SK-MEL-5 (cell line): Measurements from ENCODE around the gene MEIOC. TPM values are rescaled to one million over a fixed set of nuclear protein-coding genes. Genes with fewer than 3 reads are reported as not detected.
A peak's percentile ranks its signal among the peaks of the same experiment; 100 is the strongest.
"Not testable (repeated sequence)": the region's sequence is repeated elsewhere in the genome, so short reads cannot be mapped to it uniquely, and the experiment has no call there.

Source experiments
- DNase-seq: peaks from one replicate; pipeline ENCODE4 v3.0.0-alpha.2; 2016; ENCODE audit warnings: low read depth, low spot score
- in situ Hi-C: cut with HindIII; loops from 2 replicates; pipeline ENCODE4 v1.10.0; 2016; ENCODE audit warnings: low sequenced_read_pairs, high pct_unique_total_duplicates, low pct_unique_long_range_greater_than_20kb
- small RNA-seq, 2 experiments: library from RNA; depleted of rRNA; stranded (forward); fragments of <200 nt; gene quantifications; one replicate each; pipeline ENCODE3, GENCODE V24; 2014
- total RNA-seq: library from RNA; depleted of rRNA; stranded (reverse); fragments of >200 nt; shearing (Covaris generic); gene quantifications from 2 replicates; pipeline ENCODE4 v1.2.3, GENCODE V29; 2014; rRNA removed

Gene MEIOC
- total RNA-seq, 1 experiment from 2014 or later = 0.16 TPM

DNA sequence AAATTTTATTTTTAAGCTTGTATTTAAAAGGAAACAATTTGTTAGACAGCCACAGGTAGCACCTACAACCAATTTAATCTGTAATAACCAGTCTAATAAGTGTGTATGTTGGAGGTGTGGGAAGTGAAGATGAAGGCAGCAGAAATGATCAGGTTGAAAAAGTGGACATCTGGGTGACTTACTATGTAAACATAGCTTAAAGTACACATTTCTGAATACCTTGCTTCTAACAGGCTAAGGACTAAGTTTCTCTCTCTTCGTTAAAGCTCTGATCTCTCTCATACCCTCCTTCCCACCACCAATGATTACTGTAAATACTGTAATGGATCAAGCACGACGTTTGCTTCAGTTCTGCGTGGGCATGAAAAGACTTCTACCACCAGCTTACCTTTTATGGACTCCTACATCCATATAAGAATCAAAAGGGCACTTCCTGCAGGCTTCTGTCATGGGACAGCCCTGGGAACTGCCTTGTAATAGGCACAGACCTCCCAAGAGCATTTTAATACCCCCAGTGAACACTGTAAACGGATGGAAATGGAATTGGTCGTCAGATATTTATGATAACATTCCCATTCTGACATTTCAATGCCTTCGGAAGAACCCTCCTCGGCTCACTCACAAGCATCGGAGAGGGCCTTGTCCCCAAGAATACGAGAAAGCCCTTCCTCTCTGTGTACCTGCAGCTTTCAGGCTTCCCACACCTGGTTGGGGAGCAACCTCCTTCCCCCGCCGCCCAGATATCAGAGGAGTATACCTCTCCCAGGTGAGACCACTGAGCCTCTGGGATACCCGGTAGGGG is 32.6 kb downstream of the MEIOC start:
- DNase-seq = peak; percentile 4
- in situ Hi-C loops = no loop called here

DNA sequence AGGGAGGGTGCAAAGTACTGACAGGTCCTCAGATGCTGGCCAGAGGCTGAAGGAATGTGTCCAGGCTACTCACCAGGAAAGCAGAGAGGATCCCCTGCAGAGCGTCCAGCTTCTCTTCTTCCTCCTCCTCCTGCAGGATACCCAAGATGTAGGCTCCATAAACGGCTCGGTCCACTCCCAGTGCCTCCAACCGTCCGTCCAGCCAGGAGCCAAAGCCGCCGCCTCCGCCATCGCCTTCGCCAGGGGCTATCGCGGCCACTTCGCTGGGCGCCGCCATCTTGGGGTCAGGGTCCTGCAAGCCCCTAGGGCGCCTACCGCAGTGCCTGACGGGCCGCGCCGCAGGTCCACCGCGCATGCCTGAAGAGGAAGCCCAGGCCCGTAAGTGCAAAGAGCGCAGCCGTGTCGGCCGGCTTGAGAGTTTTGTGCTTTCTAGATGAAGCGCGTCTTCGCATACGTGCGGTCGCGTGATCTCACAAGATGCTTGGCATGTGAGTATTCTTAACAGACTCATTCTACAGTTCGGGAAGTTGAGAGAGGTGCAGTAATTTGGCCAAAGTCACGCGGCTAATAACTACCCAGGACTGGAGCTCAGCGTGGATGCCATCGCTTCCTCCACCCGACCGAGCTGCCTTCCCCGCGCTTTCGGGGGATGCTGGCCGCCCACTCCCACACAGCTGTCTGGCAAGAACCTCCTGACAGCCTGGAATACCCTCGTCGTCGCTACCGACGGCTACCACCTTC is 33.4 kb downstream of the MEIOC start, which contains the start of gene CCDC43:
Gene CCDC43 (minus strand): TSS at position 300 of the 741 bp plus-strand sequence. CDS start 23 bp downstream, at position 277.
- DNase-seq = peak; percentile 99
- in situ Hi-C loops = no loop called here

DNA sequence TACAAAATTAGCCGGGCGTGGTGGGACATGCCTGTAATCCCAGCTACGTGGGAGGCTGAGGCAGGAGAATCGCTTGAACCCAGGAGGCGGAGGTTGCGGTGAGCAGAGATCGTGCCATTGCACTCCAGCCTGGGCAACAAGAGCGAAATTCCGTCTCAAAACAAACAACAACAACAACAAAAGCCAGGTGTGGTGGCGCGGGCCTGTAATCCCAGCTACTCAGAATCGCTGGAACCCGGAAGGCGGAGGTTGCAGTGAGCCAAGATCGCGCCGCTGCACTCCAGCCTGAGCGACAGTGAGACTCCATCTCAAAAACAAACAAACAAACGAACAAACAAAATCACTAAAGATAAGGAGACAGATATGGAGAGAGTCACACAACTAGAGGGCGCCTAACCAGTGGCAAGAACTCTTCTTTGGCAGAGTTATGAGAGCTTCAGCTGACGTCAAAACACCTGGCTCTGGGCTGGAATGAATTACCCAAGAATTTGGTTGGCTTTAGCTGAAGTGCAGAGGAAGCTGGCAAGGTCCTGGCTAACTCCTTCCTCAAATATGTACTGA is 34.6 kb downstream of the MEIOC start:
- peak; percentile 67 for DNase-seq
- in situ Hi-C loops = not testable (repeated sequence)

DNA sequence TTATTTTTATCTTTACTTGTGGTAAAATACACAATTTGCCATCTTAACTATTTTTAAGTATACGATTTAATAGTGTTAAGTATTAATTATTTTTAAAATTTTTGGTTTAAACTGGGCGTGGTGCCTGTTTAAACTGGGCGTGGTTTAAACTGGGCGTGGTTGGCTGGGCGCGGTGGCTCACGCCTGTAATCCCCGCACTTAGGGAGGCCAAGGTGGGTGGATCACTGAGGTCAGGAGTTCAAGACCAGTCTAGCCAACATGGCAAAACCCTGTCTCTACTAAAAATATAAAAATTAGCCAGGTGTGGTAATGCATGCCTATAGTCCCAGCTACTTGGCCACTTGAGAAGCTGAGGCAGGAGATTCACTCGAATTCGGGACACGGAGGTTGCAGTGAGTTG is 37.3 kb downstream of the MEIOC start:
- DNase-seq = no peak
- in situ Hi-C loops = no loop called here

DNA sequence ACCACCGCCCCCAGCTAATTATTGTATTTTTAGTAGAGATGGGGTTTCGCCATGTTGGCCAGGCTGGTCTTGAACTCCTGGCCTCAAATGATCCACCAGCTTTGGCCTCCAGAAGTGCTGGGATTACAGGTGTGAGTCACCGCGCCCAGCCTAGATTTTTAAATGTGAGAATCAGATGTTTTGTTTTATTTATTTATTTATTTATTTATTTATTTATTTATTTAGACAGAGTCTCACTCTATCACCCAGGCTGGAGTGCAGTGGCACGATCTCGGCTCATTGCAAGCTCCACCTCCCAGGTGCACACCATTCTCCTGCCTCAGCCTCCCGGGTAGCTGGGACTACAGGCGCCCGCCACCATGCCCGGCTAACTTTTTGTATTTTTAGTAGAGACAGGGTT is 44.0 kb downstream of the MEIOC start:
- DNase-seq, in situ Hi-C loops: not testable (repeated sequence)

DNA sequence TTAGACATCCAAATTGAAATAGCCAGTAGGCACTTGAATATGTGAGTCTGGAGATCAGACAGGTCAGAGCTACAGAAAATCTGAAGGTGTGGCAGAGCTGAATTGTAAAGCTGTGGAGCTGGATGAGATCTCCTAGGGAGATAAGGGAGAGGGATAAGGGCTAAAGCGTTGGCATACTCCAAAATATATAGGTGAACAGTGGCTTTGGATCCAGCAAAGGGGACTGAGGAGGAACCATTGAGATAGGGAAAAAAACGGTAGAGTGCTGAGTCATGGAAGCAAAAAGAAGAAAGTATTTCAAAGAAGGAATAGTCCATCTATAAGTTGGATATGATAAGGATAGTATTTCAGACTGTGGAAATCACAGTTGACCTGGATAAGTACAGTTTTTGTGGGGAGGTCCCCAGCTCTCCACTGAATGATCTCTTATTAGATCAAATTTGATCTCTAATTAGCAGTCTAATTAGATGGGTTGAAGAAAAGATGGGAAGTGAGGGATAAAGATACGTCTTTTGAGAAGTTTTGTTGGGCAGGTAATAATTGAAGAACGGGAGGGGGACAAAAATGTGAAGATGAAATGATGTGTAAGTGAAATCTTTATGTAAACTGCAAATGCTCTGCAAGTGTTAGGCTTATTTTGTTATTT is 51.6 kb downstream of the MEIOC start:
- no peak for DNase-seq
- in situ Hi-C loops = no loop called here

DNA sequence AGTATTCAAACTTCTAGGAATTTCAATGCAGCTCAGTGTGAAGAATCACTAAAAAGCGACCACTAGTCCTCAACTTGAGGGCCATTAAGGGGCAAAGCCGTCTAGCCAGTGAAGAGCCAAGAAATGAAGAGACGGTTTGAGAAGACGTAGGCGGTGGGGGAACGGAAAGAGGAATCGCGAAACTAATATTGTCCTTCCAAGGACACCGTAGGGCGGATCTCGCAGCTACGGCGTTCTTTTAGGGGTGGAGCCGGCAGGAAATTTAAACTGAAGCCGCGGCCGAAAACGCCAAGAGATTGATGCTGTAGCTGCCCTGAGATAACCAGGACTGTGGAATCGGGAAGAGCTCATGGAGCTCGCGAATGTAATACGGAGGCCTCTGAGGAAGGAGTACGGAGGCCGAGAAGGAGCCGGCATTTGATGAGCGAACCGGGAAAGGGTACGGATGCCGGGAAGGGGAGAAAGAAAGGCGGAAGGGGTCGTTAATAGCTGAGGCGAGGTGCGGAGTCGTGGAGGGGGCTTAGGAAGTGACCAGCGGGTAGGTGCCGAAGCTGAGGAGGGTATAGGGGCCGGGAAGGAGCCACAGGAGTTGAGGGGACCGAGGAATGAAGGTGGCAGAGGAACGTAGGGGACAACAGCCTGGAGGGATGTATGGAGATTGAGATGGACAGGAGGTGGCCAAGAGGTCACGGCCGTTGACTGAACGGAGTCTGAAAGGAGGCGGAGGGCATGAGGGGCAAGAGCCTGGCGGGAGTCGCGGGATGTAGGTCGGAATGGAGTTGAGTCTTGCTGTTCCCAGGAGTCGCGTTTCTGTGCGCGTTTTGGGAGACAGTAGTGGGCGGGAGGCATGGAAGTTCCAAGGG is 52.4 kb downstream of the MEIOC start, which contains the start of gene DBF4B:
Gene DBF4B (plus strand): TSS at position 265 of the 863 bp plus-strand sequence. CDS start 156 bp downstream, at position 421.
- peak; percentile 90 for DNase-seq
- in situ Hi-C loops = no loop called here

DNA sequence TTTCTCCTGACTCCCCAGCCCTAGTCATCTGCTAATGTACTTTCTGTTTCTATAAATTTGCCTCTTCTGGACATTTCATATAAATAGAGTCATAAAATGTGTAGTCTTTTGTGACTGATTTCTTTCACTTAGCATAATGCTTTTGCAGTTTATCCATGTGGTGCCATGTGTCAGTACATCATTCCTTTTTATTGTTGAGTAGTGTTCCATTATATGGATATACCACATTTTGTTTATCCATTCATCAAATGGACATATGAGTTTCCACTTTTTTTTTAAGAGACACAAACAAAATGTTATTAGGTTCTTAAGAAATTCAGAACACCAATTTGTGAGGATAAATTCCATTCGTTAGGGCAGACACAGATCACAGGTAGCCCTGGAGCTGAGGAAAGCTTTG is 63.2 kb downstream of the MEIOC start:
- in situ Hi-C loops = no loop called here
- DNase-seq = no peak

DNA sequence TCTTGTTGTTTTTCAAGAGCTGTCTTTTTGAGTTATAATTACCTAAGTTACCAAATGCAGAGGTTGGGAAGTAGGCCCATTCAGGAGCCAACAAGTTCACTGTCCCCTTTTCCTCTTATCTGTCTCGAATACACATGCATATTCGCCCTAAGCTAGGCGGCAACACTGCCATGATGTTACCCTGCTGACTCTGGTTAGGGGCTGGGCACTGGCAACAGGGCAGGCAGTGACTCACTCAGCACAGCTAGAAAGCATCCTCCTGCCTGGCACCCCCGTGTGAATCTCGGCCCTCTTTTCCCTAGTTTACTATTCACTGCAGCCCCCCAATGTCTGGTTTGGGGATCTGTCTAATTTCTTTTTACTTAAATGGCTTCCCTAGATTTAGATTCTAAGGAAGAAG is 66.0 kb downstream of the MEIOC start:
- in situ Hi-C loops = no loop called here
- DNase-seq = no peak

Small RNA genes within 50 kb of the gene (small RNA-seq; reads per million reads assigned to genes)
- gene RN7SL819P = 0 reads per million in 2 experiments
- gene SMCO4P1 = 0 to 0.05 reads per million in 2 experiments

Other genes with a start within 250 kb of the MEIOC start
- 12.0 and 12.3 TPM in 2 replicates for gene GPATCH8, start 153.1 kb upstream of the MEIOC start, total RNA-seq
- gene FZD2, start 99.0 kb upstream of the MEIOC start, total RNA-seq = 0.55 TPM in 1 of 2 replicates, not detected in the other
- 71.5 and 73.8 TPM in 2 replicates for gene CCDC43, start 33.3 kb downstream of the MEIOC start, total RNA-seq
- 9.0 and 9.4 TPM in 2 replicates for gene DBF4B, start 52.2 kb downstream of the MEIOC start, total RNA-seq
- gene ADAM11, start 102.5 kb downstream of the MEIOC start, total RNA-seq = 7.6 and 8.6 TPM in 2 replicates
- gene GJC1, start 173.8 kb downstream of the MEIOC start, total RNA-seq = 20.9 and 21.1 TPM in 2 replicates
- gene HIGD1B, start 191.4 kb downstream of the MEIOC start, total RNA-seq = not detected in 2 replicates
- gene EFTUD2, start 243.0 kb downstream of the MEIOC start, total RNA-seq = 117 and 118 TPM in 2 replicates